Femur (tissue), 1 donor: Measurements from ENCODE around the gene IL15.
"Not testable (repeated sequence)": the region's sequence is repeated elsewhere in the genome, so short reads cannot be mapped to it uniquely, and the experiment has no call there.

Experiments
- DNase-seq: peaks from one replicate; pipeline ENCODE4 v3.0.0-alpha.2; 2017

The IL15 gene

GRCh38 chr4:141705048-141705746 lies 68.8 kb downstream of the IL15 start:
- DNase-seq, result no peak

GRCh38 chr4:141705747-141706377 lies 69.5 kb downstream of the IL15 start:
- DNase-seq, result no peak

- no peak for DNase-seq
Measured at GRCh38 chr4:141706445-141706844, 70.1 kb downstream of the IL15 start.

DNA sequence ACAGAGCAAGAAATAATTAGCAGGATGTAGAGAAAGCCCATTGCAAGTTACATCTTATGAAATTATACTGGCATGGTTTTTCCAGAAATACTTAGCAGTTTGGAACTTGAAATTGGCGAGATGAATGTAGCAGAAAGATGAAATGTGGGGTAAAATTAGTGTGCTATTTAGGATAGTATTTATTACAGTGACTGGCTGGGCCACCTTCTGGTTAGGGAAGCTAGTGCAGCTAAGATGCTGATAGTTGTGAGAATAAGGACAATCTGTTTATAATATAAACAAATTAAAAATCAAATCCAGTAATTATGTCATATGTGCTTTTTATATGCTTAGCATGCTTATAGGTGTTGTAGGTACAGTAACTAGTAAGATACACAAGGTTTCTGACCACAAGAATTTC lies 74.8 kb downstream of the IL15 start:
- no peak for DNase-seq

GRCh38 chr4:141713185-141713584 lies 76.8 kb downstream of the IL15 start:
- no peak for DNase-seq

- no peak for DNase-seq
Measured at GRCh38 chr4:141713771-141714445, 77.5 kb downstream of the IL15 start.

DNA sequence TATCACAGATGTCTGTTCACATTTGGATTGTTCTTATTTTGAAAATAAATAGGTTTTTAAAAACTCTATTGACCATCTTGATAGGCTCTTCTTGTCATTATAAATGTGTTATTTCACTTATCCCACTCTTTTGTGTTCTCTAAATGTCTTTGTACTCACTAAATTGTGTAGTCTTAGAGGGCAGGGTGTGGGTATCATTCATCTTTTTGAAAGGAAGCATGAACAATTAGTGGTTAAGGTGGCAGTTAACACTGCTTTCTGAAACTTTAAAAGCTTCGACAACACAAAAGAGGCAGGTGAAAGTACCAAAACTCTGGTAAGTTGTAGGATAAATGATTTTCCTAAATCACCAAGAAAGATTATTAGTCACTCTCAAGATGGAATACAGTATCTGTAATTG lies 83.2 kb downstream of the IL15 start:
- no peak for DNase-seq

DNA sequence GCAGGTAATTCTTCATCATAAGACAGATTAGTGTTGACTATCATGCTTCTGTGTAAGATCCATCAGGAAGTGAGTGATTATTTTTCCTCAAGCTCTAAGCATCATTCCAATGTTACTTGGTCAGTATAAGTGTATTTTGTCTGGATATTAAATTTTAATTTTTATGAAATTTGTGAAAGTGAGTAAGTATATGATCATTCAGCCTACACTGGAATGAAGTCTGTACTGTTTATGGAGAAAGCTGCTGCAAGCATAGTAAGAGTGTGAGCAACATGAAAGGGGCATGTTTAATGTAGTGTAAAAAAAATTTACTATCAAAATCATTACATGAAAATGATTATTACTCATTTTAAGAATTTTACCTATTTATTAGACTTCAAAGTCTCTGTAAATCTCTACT lies 84.8 kb downstream of the IL15 start:
- no peak for DNase-seq

DNA sequence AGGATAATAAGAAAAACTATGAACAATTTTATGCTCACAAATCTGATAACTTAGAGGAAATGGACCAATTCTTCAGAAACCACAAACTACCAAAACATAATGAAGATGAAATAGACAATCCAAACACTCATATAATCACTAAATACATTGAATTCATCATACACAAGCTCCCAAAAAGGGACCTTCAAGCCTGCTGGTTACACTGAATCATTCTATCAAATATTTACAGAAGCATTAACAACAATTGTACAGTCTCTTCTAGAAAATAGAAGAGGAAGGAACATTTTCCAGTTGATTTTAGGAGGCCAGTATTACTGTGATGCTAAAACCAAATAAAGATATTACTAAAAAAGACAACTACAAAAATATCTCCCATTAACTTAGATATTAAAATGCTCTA lies 88.3 kb downstream of the IL15 start:
- DNase-seq, result no peak

DNA sequence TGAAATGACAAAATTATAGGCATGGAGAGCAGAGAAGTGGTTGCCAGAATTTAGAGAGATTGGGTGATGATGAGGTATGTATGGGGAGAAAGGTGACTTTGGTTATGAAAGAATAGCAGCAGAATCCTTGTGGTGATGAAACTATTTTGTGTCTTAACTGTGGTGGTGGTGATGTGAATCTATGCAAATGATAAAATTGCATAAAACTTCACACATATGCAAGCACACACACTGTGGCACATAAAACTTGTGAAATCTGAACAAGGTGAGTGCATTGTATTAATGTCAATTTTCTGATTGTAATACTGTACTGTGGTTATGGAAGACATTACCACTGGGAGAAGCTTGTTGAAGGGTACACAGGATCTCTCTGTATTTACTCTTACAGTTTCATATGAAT lies 91.0 kb downstream of the IL15 start:
- no peak for DNase-seq

DNA sequence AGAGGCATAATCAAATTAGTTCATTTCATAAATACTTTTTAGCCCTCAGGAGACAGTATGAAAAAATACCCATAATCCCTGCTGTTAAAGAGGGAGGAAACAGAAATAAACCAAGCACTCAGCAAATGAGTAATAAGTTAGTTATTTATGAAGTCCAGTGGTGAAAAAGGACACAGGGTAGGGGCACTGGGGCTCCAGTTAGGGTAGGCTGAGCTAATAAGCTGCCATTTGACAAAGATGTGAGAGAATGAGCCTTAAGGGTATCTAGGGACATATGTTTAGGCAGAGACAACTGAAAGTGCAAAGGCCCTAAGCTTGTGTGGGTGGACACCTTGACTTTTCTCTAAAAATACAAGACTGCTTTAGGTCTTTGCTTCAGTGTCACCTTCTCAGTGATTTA lies 94.4 kb downstream of the IL15 start:
- no peak for DNase-seq

GRCh38 chr4:141731481-141731880 lies 95.1 kb downstream of the IL15 start:
- no peak for DNase-seq

DNA sequence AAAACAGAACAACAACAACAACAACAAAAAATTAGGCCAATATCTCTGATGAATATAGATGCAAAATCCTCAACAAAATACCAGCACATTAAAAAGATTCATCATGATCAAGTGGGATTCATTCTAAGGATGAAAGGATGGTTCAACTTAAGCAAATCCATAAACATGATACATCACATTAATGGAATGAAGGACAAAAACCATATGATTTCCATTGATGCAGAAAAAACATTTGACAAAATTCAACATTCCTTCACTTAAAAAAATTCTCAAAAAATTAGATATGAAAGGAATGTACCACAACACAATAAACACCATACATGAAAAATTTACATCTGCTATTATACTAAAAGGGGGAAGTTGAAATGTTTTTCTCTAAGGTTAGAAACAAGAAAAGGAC lies 103.3 kb downstream of the IL15 start:
- DNase-seq, result no peak

GRCh38 chr4:141746026-141746425 lies 109.6 kb downstream of the IL15 start:
- DNase-seq, result no peak

DNA sequence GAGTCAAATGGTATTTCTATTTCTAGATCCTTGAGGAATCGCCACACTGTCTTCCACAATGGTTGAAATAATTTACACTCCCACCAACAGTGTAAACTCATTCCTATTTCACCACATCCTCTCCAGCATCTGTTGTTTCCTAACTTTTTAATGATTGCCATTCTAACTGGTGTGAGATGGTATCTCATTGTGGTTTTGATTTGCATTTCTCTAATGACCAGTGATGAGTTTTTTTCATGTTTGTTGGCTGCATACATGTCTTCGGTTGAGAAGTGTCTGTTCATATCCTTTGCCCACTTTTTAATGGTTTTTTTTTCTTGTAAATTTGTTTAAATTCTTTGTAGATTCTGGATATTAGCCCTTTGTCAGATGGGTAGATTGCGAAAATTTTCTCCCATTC lies 115.4 kb downstream of the IL15 start:
- DNase-seq, result not testable (repeated sequence)

- no peak for DNase-seq
Measured at GRCh38 chr4:141757287-141757686, 120.9 kb downstream of the IL15 start.

DNA sequence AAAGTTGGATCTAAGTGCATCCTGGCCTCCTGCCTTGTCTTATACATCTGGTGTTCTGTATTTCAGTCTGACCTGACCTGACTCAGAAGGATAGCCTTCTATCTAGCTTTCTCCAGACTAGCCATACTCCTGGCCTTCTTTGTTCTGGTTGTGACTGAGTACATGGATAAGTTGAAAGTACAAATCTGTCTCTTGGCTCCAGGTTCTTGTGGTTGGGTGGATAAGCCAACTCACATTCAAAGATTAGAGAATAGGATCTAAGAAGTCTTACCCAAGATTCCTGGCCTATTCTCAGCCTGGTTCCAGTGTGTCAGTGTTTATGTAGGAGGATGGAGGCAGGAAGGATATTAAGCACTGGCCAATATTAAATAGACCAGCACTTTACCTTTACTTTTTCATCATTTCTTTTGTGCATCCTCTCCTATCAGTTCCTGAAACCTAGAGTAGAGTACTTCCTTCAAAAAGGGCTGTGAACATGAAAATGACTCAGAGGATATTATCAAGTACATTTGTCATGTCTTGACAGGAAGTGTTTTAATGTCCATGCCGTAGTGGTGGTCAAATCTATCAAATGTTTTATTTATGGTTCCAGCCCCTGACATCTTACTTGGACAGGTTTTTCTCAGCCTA lies 123.5 kb downstream of the IL15 start:
- DNase-seq, result no peak

GRCh38 chr4:141761926-141762325 lies 125.5 kb downstream of the IL15 start:
- no peak for DNase-seq

GRCh38 chr4:141763374-141763773 lies 127.0 kb downstream of the IL15 start:
- DNase-seq, result no peak

GRCh38 chr4:141768954-141769353 lies 132.6 kb downstream of the IL15 start:
- DNase-seq, result no peak

DNA sequence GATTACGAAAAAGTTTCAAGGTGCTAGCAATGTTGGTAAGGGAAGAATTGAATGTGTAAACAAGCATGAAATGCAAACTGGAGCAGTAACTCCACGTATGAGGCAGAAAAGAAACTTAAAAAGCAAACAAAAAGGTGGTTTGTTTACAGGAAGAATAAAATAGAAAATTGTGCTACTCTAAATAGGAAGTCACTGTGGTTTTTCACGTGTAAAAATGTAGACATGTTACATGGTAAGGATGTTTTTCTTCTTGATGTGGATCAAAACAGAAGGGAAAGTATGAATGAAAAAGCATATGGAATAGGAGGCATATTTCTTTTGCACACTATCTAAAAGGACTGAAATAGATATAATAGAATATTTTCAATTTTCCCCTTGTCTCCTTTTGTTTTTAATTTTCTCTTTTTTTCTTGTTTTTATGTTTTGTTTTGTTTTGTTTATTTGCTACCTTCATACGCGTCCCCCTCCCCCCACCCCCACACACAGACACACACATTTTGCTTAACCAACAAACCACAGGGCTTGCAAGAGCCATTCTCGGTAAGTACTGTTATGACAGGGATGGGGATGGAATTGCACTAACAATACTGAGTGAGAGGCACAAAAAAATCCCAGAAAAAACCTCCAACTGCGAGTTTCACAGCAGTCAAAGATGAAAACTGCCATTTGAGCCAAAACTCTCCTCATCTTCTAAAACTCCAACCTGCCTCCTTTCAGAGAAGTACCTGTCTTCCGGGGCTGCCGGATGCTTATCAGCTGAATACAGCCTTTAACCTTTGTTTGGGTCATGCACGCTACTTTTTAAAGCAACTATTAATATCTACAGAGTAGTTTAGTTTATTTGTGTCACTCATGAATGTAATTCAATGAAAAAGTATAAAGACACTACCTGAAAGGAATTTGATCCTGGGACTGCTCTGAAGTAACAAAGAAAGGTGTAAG lies 135.8 kb downstream of the IL15 start:
- DNase-seq, result no peak

GRCh38 chr4:141772838-141773237 lies 136.5 kb downstream of the IL15 start:
- DNase-seq, result no peak

DNA sequence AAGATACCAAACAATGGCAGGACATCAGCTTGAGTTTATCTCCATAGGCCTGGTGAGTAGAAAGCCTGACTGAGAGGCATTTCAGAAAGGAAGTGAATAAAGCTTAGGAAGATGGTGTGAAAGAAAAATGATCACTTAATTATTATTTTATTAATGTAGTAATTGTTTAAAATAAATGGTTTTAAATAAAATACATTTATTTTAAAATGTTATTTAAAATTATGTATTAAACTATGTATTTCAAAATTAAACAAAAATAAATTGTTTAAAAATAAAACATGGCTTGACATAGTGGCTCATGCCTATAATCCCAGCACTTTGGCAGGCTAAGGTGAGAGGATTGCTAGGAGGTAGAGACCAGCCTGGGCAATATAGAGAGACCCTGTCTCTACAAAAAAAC lies 145.8 kb downstream of the IL15 start:
- DNase-seq, result no peak
